H9 (cell line): Measurements from ENCODE around the gene XRCC6. TPM values are rescaled to one million over a fixed set of nuclear protein-coding genes. Genes with fewer than 3 reads are reported as not detected.
A peak's percentile ranks its signal among the peaks of the same experiment; 100 is the strongest.

Source experiments
- DNase-seq: peaks from one replicate; pipeline ENCODE4 v3.0.0-alpha.2; 2017
- H2AFZ ChIP-seq: one replicate; pipeline ENCODE4 v1.6.1; 2013; ENCODE audit warnings: mild to moderate bottlenecking, low read length, control low read depth, moderate library complexity
- H2AK5ac ChIP-seq: 2 replicates; pipeline ENCODE4 v1.6.1; 2013; ENCODE audit warnings: low read length, control low read depth, mixed read lengths; ENCODE audit not compliant: insufficient read length
- H2BK120ac ChIP-seq: one replicate; pipeline ENCODE4 v1.6.1; 2013; ENCODE audit warnings: low read depth, mild to moderate bottlenecking, low read length, control low read depth, inconsistent platforms; ENCODE audit not compliant: poor library complexity, severe bottlenecking
- H2BK12ac ChIP-seq: 2 replicates; pipeline ENCODE4 v1.6.1; 2013; ENCODE audit warnings: low read length, control low read depth, mixed read lengths, low read depth; ENCODE audit not compliant: insufficient read length
- H2BK15ac ChIP-seq: 2 replicates; pipeline ENCODE4 v1.6.1; 2013; ENCODE audit warnings: low read depth, low read length, control low read depth
- H2BK20ac ChIP-seq: one replicate; pipeline ENCODE4 v1.6.1; 2013; ENCODE audit warnings: low read depth, mild to moderate bottlenecking, low read length, control low read depth, inconsistent platforms; ENCODE audit not compliant: poor library complexity, severe bottlenecking
- H2BK5ac ChIP-seq: 2 replicates; pipeline ENCODE4 v1.6.1; 2013; ENCODE audit warnings: low read length, control low read depth, mixed read lengths; ENCODE audit not compliant: insufficient read length
- H3K14ac ChIP-seq: 2 replicates; pipeline ENCODE4 v1.6.1; 2013; ENCODE audit warnings: low read length, control low read depth; ENCODE audit not compliant: insufficient read depth
- H3K18ac ChIP-seq: 2 replicates; pipeline ENCODE4 v1.6.1; 2013; ENCODE audit warnings: low read depth, mild to moderate bottlenecking, mixed read lengths, low read length, control low read depth; ENCODE audit not compliant: insufficient read length
- H3K23ac ChIP-seq: 2 replicates; pipeline ENCODE4 v1.6.1; 2013; ENCODE audit warnings: low read length, control low read depth, mixed read lengths, low read depth; ENCODE audit not compliant: insufficient read length
- H3K23me2 ChIP-seq: 2 replicates; pipeline ENCODE4 v1.6.1; 2013; ENCODE audit warnings: low read depth, mild to moderate bottlenecking, mixed read lengths, low read length, control low read depth; ENCODE audit not compliant: insufficient read length, poor library complexity, severe bottlenecking
- H3K27ac ChIP-seq: 2 replicates; pipeline ENCODE4 v1.5.1; 2013; ENCODE audit warnings: low read length, control low read depth, mixed read lengths, low read depth; ENCODE audit not compliant: insufficient read length
- H3K27me3 ChIP-seq: 2 replicates; pipeline ENCODE4 v1.6.1; 2013; ENCODE audit warnings: low read length, control low read depth, inconsistent platforms; ENCODE audit not compliant: insufficient read depth
- H3K4ac ChIP-seq: 2 replicates; pipeline ENCODE4 v1.6.1; 2013; ENCODE audit warnings: low read depth, mild to moderate bottlenecking, control low read depth, inconsistent platforms, low read length, moderate library complexity
- H3K4me1 ChIP-seq: 2 replicates; pipeline ENCODE4 v1.6.1; 2013; ENCODE audit warnings: low read length, control low read depth, inconsistent platforms; ENCODE audit not compliant: insufficient read depth
- H3K4me2 ChIP-seq: 2 replicates; pipeline ENCODE4 v1.6.1; 2013; ENCODE audit warnings: low read length, control low read depth, mixed read lengths; ENCODE audit not compliant: insufficient read length, insufficient read depth
- H3K56ac ChIP-seq: 2 replicates; pipeline ENCODE4 v1.6.1; 2013; ENCODE audit warnings: low read depth, mild to moderate bottlenecking, mixed read lengths, low read length, control low read depth; ENCODE audit not compliant: insufficient read length
- H3K79me1 ChIP-seq: 2 replicates; pipeline ENCODE4 v1.6.1; 2013; ENCODE audit warnings: low read depth, mild to moderate bottlenecking, moderate library complexity, low read length, control low read depth, inconsistent platforms; ENCODE audit not compliant: insufficient read depth, poor library complexity, severe bottlenecking
- H3K79me2 ChIP-seq: 2 replicates; pipeline ENCODE4 v1.6.1; 2013; ENCODE audit warnings: low read length, control low read depth, inconsistent platforms; ENCODE audit not compliant: insufficient read depth
- H3K9ac ChIP-seq: 2 replicates; pipeline ENCODE4 v1.6.1; 2013; ENCODE audit warnings: low read length, control low read depth, mixed read lengths; ENCODE audit not compliant: insufficient read length; ENCODE audit errors: extremely low read depth
- H3K9me3 ChIP-seq: one replicate; pipeline ENCODE4 v1.6.1; 2013; ENCODE audit warnings: low read depth, low read length, inconsistent platforms; ENCODE audit not compliant: control insufficient read depth
- H3T11ph ChIP-seq: one replicate; pipeline ENCODE4 v1.6.1; 2013; ENCODE audit warnings: mild to moderate bottlenecking, low read length, control low read depth, inconsistent platforms
- H4K20me1 ChIP-seq: one replicate; pipeline ENCODE4 v1.6.1; 2013; ENCODE audit not compliant: control insufficient read depth, insufficient read length, insufficient read depth
- H4K5ac ChIP-seq: 2 replicates; pipeline ENCODE4 v1.6.1; 2013; ENCODE audit warnings: low read depth, mild to moderate bottlenecking, mixed read lengths, low read length, control low read depth; ENCODE audit not compliant: insufficient read length
- H4K8ac ChIP-seq: replicated peaks from 2 replicates; pipeline ENCODE4 v1.6.1; 2013; ENCODE audit warnings: low read length, control low read depth, mixed read lengths, low read depth; ENCODE audit not compliant: insufficient read length
- H4K91ac ChIP-seq: 2 replicates; pipeline ENCODE4 v1.6.1; 2013; ENCODE audit warnings: low read depth, mild to moderate bottlenecking, moderate library complexity, mixed read lengths, low read length, control low read depth; ENCODE audit not compliant: insufficient read length
- H3K27ac Mint-ChIP-seq, 3 experiments: 2 replicates in 2 of 3; 3 replicates in 1 of 3; pipeline ENCODE4 v1.8.0; 2020 to 2021; ENCODE audit warnings: mixed read lengths in 3 of 3, mild to moderate bottlenecking in 1 of 3, moderate library complexity in 1 of 3
- H3K27me3 Mint-ChIP-seq: 2 replicates; pipeline ENCODE4 v1.8.0; 2021; ENCODE audit warnings: low read depth, mild to moderate bottlenecking, moderate library complexity, mixed read lengths
- H3K36me3 Mint-ChIP-seq, 3 experiments: 2 replicates in 2 of 3; 3 replicates in 1 of 3; pipeline ENCODE4 v1.8.0; 2020 to 2021; ENCODE audit warnings: low read depth in 3 of 3, mixed read lengths in 3 of 3; ENCODE audit not compliant: insufficient read depth in 1 of 3
- H3K4me1 Mint-ChIP-seq, 2 experiments: 2 replicates each; pipeline ENCODE4 v1.8.0; 2020; ENCODE audit warnings: mixed read lengths in 2 of 2
- H3K4me3 Mint-ChIP-seq, 2 experiments: 2 replicates in 1 of 2; 3 replicates in 1 of 2; pipeline ENCODE4 v1.8.0; 2020 to 2021; ENCODE audit warnings: mild to moderate bottlenecking in 2 of 2, mixed read lengths in 2 of 2, moderate library complexity in 1 of 2
- H3K9me3 Mint-ChIP-seq, 2 experiments: 2 replicates in 1 of 2; 3 replicates in 1 of 2; pipeline ENCODE4 v1.8.0; 2020; ENCODE audit warnings: mild to moderate bottlenecking in 2 of 2, mixed read lengths in 2 of 2, moderate library complexity in 1 of 2
- CTCF ChIP-seq: fragments of 200-600 bp; sonication (generic); conservative IDR thresholded peaks from 3 replicates; pipeline ENCODE4 v1.8.0; 2021; ENCODE audit warnings: antibody characterized with exemption, mild to moderate bottlenecking
- WGBS: extraction: QIAGEN DNeasy Blood & Tissue Kit; methylation state at CpG from one replicate; pipeline ENCODE4 v1.1.7; 2013; ENCODE audit warnings: missing lambda C conversion rate, low lambda C conversion rate, mixed read lengths; ENCODE audit not compliant: insufficient read length; ENCODE audit errors: extremely low coverage; 5-methylcytosine and 5-hydroxymethylcytosine counted together
- total RNA-seq: library from RNA; stranded (reverse); gene quantifications from 2 replicates; pipeline ENCODE4 v1.2.1, GENCODE V29; 2021

XRCC6 gene
- total RNA-seq, 1 experiment from 2014 or later, result 461 TPM

DNA sequence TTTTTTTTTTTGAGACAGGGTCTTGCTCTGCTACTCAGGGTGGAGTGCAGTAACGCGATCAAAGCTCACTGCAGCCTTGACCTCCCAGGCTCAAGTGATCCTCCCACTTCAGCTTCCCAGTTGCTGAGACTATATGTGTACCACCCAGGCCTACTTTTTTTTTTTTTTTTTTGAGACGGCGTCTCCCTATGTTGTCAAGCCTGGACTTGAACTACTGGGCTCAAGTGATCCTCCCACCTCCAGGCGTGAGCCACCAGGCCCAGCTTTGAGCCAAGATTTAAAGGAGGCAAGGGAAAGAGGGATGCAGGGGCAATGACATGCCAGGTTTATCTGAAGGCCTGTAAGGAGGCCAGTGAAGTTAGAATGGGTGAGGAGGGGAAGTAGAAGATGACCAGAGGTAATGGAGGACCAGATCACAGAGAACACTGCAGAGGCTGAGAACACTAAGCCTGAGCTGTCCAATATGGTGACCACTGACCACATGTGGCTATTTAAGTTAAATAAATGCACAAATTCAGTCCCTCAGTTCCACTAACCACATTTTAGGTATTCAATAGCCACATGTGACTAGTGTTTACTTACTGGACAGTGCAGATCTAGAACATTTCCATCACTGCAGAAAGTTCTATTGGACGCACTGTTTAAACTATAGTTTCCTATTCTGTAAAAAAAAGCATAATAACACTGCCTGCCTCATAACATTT, 8.3 kb upstream of the XRCC6 start:
- Histone ChIP-seq H3K4me2 (no peak overlapping the region), H3K23ac (no peak overlapping the region), H3K18ac (no peak overlapping the region), H3K9ac (no peak overlapping the region), H3K9me3 (no peaks in the 10 kb centered on the region), H3K79me1 (no peaks in the 10 kb centered on the region), H4K8ac (no peak overlapping the region), H2BK20ac (no peak overlapping the region), H3K4ac (no peak overlapping the region), H2BK15ac (no peak overlapping the region), H4K91ac (no peak overlapping the region), H3T11ph (no peak overlapping the region), H2AK5ac (no peak overlapping the region), H2BK120ac (no peak overlapping the region), H2BK12ac (no peak overlapping the region), H3K23me2 (no peaks in the 10 kb centered on the region), H3K4me1 (no peaks in the 10 kb centered on the region), H2AFZ (no peak overlapping the region), H3K27ac (no peak overlapping the region), H3K56ac (peak overlapping the region; percentile 92), H4K5ac (no peak overlapping the region), H3K79me2 (peaks cover 2% of the 10 kb centered on the region; the same call in 1 of the 2 replicates), H3K14ac (no peak overlapping the region), H4K20me1 (no peaks in the 10 kb centered on the region), H2BK5ac (no peak overlapping the region), H3K27me3 (no peaks in the 10 kb centered on the region)
- Mint-ChIP-seq H3K36me3 (peaks cover 0 to 2% (median 1%) of the 10 kb centered on the region in 3 experiments; a peak in 4 of 7 replicates), H3K9me3 (no peaks in the 10 kb centered on the region), H3K4me1 (0 out of 4 replicates have a peak, but pooled peaks cover 0 to 3% of the 10 kb centered on the region in 2 experiments), H3K27me3 (no peaks in the 10 kb centered on the region), H3K27ac (no peak overlapping the region), H3K4me3 (no peak overlapping the region)
- no CpG with 5 or more reads among the region's 6 CpGs for WGBS
- DNase-seq, result no peak
- no peak for TF ChIP-seq CTCF
